AG09319 (cell line): ENCODE measurements around the gene RAB40A.
"Not testable (repeated sequence)": the region's sequence is repeated elsewhere in the genome, so short reads cannot be mapped to it uniquely, and the experiment has no call there.

Experiments
- DNase-seq: peaks from one replicate; pipeline ENCODE4 v3.0.0-alpha.2; 2010; ENCODE audit warnings: low read depth; ENCODE audit errors: extremely low read depth
- CTCF ChIP-seq: IDR thresholded peaks from 2 replicates; pipeline ENCODE4 v1.5.1; 2011; ENCODE audit warnings: low read depth, mild to moderate bottlenecking, inconsistent platforms, low read length, moderate library complexity

RAB40A gene

GRCh38 chrX:103488332-103488731, 31.0 kb downstream of the RAB40A start:
- no peak for DNase-seq

GRCh38 chrX:103483720-103484119, 35.6 kb downstream of the RAB40A start:
- no peak for TF ChIP-seq CTCF

More at GRCh38 chrX:103488332-103488731, 31.0 kb downstream of the RAB40A start:
- peak; percentile 58 for TF ChIP-seq CTCF

GRCh38 chrX:103480526-103480925, 38.8 kb downstream of the RAB40A start:
- no peak for DNase-seq
- TF ChIP-seq CTCF: no peak

More at GRCh38 chrX:103483720-103484119, 35.6 kb downstream of the RAB40A start:
- no peak for DNase-seq

GRCh38 chrX:103477496-103477895, 41.8 kb downstream of the RAB40A start:
- no peak for DNase-seq
- no peak for TF ChIP-seq CTCF

GRCh38 chrX:103475381-103475780, 43.9 kb downstream of the RAB40A start:
- TF ChIP-seq CTCF: no peak
- DNase-seq: no peak

GRCh38 chrX:103469977-103470376, 49.3 kb downstream of the RAB40A start:
- not testable (repeated sequence) for DNase-seq

GRCh38 chrX:103467887-103468286, 51.4 kb downstream of the RAB40A start:
- DNase-seq: no peak
- TF ChIP-seq CTCF: no peak

GRCh38 chrX:103467156-103467555, 52.1 kb downstream of the RAB40A start:
- TF ChIP-seq CTCF: no peak
- DNase-seq: no peak
